ENCODE results near the gene EPB41L3.
A peak's percentile ranks its signal among the peaks of the same experiment; 100 is the strongest.

EPB41L3 gene

GRCh38 chr18:5585653-5586052 is 41.9 kb upstream of the EPB41L3 start (continued):
- TF ChIP-seq PRDM10 (tag by site-specific recombination; IDR thresholded peaks at IDR 0.05) (peak; percentile 55; the same call in 1 of the 2 replicates), RBAK (tag by site-specific recombination; IDR thresholded peaks at IDR 0.05) (no peak), ZFP41 (tag by site-specific recombination; IDR thresholded peaks at IDR 0.05; ENCODE audit: borderline replicate concordance) (no peak), ZNF211 (tag by site-specific recombination; IDR thresholded peaks at IDR 0.05; ENCODE audit: low read depth) (no peak), ZSCAN30 (tag by site-specific recombination; IDR thresholded peaks at IDR 0.05) (0 out of 2 replicates have a peak, but pooled peaks have one; percentile 38), CTCF (tag by site-specific recombination; IDR thresholded peaks at IDR 0.05) (no peak)

- Histone ChIP-seq H3K36me3 (ENCODE audit: control insufficient read depth in 2 of 2, insufficient read depth in 1 of 2, low read length in 2 of 2) (no peaks in the 10 kb centered on the region), H3K27ac (ENCODE audit: extremely low read depth, low read depth, low read length) (no peak overlapping the region), H3K9me3 (ENCODE audit: control insufficient read depth, insufficient read depth, low read depth, low read length) (no peaks in the 10 kb centered on the region), H3K4me1 (ENCODE audit: control insufficient read depth, insufficient read depth, low read length) (peaks cover 19% of the 10 kb centered on the region), H3K4me3 (ENCODE audit: low read depth, low read length) (no peak overlapping the region)
- CTCF ChIA-PET = no interaction called here
- TF ChIP-seq ZNF155 (tag by site-specific recombination; IDR thresholded peaks at IDR 0.05) = no peak
- TF ChIP-seq ZNF184 (tag by site-specific recombination; IDR thresholded peaks at IDR 0.05) = no peak
- TF ChIP-seq ZNF157 (tag by site-specific recombination; IDR thresholded peaks at IDR 0.05) = no peak
- no peak for TF ChIP-seq KLF17 (tag by site-specific recombination; IDR thresholded peaks at IDR 0.05)
- no peak for TF ChIP-seq PATZ1 (tag by site-specific recombination; IDR thresholded peaks at IDR 0.05)
- TF ChIP-seq BCL6B (tag by site-specific recombination; IDR thresholded peaks at IDR 0.05) = no peak
- no peak for TF ChIP-seq ZFP69B (tag by site-specific recombination; IDR thresholded peaks at IDR 0.05)
- no peak for TF ChIP-seq ZNF777 (tag by site-specific recombination; IDR thresholded peaks at IDR 0.05; ENCODE audit: borderline replicate concordance)
- TF ChIP-seq ZNF169 (tag by site-specific recombination; IDR thresholded peaks at IDR 0.05) = no peak
- TF ChIP-seq ZNF132 (tag by site-specific recombination; IDR thresholded peaks at IDR 0.05; ENCODE audit: borderline replicate concordance) = no peak
- no peak for TF ChIP-seq GLIS1 (tag by site-specific recombination; IDR thresholded peaks at IDR 0.05)
- TF ChIP-seq GLIS2 (tag by site-specific recombination; IDR thresholded peaks at IDR 0.05) = no peak
- no peak for TF ChIP-seq TCF7L2 (IDR thresholded peaks at IDR 0.05; ENCODE audit: borderline replicate concordance, low read depth, low read length)
- POLR2A ChIA-PET = interaction anchor here (0.8 kb wide), 1 partner anchor 41 kb away, joined by 3 read pairs; no protein-coding TSS in a partner anchor
Observed at GRCh38 chr18:5584746-5585417, 41.1 kb upstream of the EPB41L3 start.
